ENCODE data around the gene PTGFRN.

The PTGFRN gene

GRCh38 chr1:116904791-116905320 lies 4.9 kb upstream of the PTGFRN start:
- H3K4me1 Mint-ChIP-seq: peaks cover 7% of the 10 kb centered on the region

GRCh38 chr1:116906812-116907211 lies 2.9 kb upstream of the PTGFRN start:
- Mint-ChIP-seq H3K36me3 (ENCODE audit: low read depth) (no peaks in the 10 kb centered on the region), H3K27ac (no peak overlapping the region), H3K4me3 (peak overlapping the region in 2 of 3 experiments; percentile 53 to 61), H3K4me1 (peaks cover 7% of the 10 kb centered on the region), H3K9me3 (no peaks in the 10 kb centered on the region), H3K27me3 (ENCODE audit: low read depth) (peaks cover 4% of the 10 kb centered on the region)
- no peak for TF ChIP-seq CTCF (IDR thresholded peaks at IDR 0.05; ENCODE audit: unreplicated experiment in 3 of 3)

More at GRCh38 chr1:116904791-116905320, 4.9 kb upstream of the PTGFRN start:
- no peak for TF ChIP-seq CTCF (IDR thresholded peaks at IDR 0.05; ENCODE audit: unreplicated experiment in 3 of 3)
- Mint-ChIP-seq H3K4me3 (no peak overlapping the region), H3K9me3 (no peaks in the 10 kb centered on the region), H3K27ac (no peak overlapping the region), H3K27me3 (ENCODE audit: low read depth) (peaks cover 4% of the 10 kb centered on the region), H3K36me3 (ENCODE audit: low read depth) (no peaks in the 10 kb centered on the region)

- Mint-ChIP-seq H3K4me3 (peak overlapping the region in 2 of 3 experiments; percentile 48 to 66), H3K27me3 (ENCODE audit: low read depth) (peaks cover 4% of the 10 kb centered on the region), H3K36me3 (ENCODE audit: low read depth) (no peaks in the 10 kb centered on the region), H3K9me3 (no peaks in the 10 kb centered on the region), H3K27ac (no peak overlapping the region), H3K4me1 (peaks cover 7% of the 10 kb centered on the region)
- no peak for TF ChIP-seq CTCF (IDR thresholded peaks at IDR 0.05; ENCODE audit: unreplicated experiment in 3 of 3)
These were observed 2.4 kb upstream of the PTGFRN start for GRCh38 chr1:116907351-116907750.

GRCh38 chr1:116908266-116908665 lies 1.4 kb upstream of the PTGFRN start:
- no peaks in the 10 kb centered on the region for H3K9me3 Mint-ChIP-seq
- no peaks in the 10 kb centered on the region for H3K36me3 Mint-ChIP-seq (ENCODE audit: low read depth)
- TF ChIP-seq CTCF (IDR thresholded peaks at IDR 0.05; ENCODE audit: unreplicated experiment in 3 of 3): no peak
- H3K4me1 Mint-ChIP-seq: peaks cover 7% of the 10 kb centered on the region
- H3K27ac Mint-ChIP-seq: peak overlapping the region in 1 of 3 experiments; percentile 95
- H3K4me3 Mint-ChIP-seq: peak overlapping the region; percentile 48 to 70 (median 66)
- no peaks in the 10 kb centered on the region for H3K27me3 Mint-ChIP-seq (ENCODE audit: low read depth)

- H3K27me3 Mint-ChIP-seq (ENCODE audit: low read depth): no peaks in the 10 kb centered on the region
- peak overlapping the region; percentile 92 to 97 (median 95) for H3K27ac Mint-ChIP-seq
- peaks cover 7% of the 10 kb centered on the region for H3K4me1 Mint-ChIP-seq
- peak overlapping the region; percentile 93 to 97 (median 94) for H3K4me3 Mint-ChIP-seq
- H3K9me3 Mint-ChIP-seq: no peaks in the 10 kb centered on the region
- no peaks in the 10 kb centered on the region for H3K36me3 Mint-ChIP-seq (ENCODE audit: low read depth)
- TF ChIP-seq CTCF (IDR thresholded peaks at IDR 0.05; ENCODE audit: unreplicated experiment in 3 of 3): no peak
These were observed 750 bp upstream of the PTGFRN start for GRCh38 chr1:116908820-116909511.
